ENCODE results near the gene SLC9A1.

SLC9A1 gene

GRCh38 chr1:27060891-27061290, 94.0 kb downstream of the SLC9A1 start:
- no peak for DNase-seq

GRCh38 chr1:27058966-27059669, 95.8 kb downstream of the SLC9A1 start:
- DNase-seq = no peak

- DNase-seq = no peak
These were observed 96.9 kb downstream of the SLC9A1 start for GRCh38 chr1:27057801-27058625.

- DNase-seq = no peak
These were observed 97.5 kb downstream of the SLC9A1 start for GRCh38 chr1:27057389-27057788.

GRCh38 chr1:27053977-27054753, 100.8 kb downstream of the SLC9A1 start:
- no peak for DNase-seq

- no peak for DNase-seq
These were observed 102.4 kb downstream of the SLC9A1 start for GRCh38 chr1:27052527-27052926.

- DNase-seq = no peak
These were observed 105.3 kb downstream of the SLC9A1 start for GRCh38 chr1:27049607-27050006.

GRCh38 chr1:27049100-27049499, 105.8 kb downstream of the SLC9A1 start:
- DNase-seq = no peak

All from stimulated activated CD4-positive, alpha-beta T cell treated with anti-CD3 and anti-CD28 coated beads, Interleukin-4, amount 100 ng/mL, for 4 hours (primary cell).